Measurements from ENCODE around the gene VPS4B.

GRCh38 chr18:63405986-63406385 is 16.3 kb downstream of the VPS4B start:
- TF ChIP-seq POLR2A (IDR thresholded peaks at IDR 0.05) = no peak
- TF ChIP-seq, protein P1, sequence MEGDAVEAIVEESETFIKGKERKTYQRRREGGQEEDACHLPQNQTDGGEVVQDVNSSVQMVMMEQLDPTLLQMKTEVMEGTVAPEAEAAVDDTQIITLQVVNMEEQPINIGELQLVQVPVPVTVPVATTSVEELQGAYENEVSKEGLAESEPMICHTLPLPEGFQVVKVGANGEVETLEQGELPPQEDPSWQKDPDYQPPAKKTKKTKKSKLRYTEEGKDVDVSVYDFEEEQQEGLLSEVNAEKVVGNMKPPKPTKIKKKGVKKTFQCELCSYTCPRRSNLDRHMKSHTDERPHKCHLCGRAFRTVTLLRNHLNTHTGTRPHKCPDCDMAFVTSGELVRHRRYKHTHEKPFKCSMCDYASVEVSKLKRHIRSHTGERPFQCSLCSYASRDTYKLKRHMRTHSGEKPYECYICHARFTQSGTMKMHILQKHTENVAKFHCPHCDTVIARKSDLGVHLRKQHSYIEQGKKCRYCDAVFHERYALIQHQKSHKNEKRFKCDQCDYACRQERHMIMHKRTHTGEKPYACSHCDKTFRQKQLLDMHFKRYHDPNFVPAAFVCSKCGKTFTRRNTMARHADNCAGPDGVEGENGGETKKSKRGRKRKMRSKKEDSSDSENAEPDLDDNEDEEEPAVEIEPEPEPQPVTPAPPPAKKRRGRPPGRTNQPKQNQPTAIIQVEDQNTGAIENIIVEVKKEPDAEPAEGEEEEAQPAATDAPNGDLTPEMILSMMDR (IDR thresholded peaks at IDR 0.05) = no peak
